Stomach smooth muscle (tissue), 2 donors: Measurements from ENCODE around the gene TTC7B.
A peak's percentile ranks its signal among the peaks of the same experiment; 100 is the strongest.

ENCODE experiments used
- H3K27ac ChIP-seq: one replicate; pipeline ENCODE4 v1.7.0; 2013; ENCODE audit warnings: mild to moderate bottlenecking, low read length, inconsistent platforms
- H3K27me3 ChIP-seq, 2 donors: one replicate each; pipeline ENCODE4 v1.7.0; 2013; ENCODE audit warnings: low read length in 2 of 2; ENCODE audit not compliant: insufficient read depth in 2 of 2, control insufficient read depth in 1 of 2
- H3K36me3 ChIP-seq, 2 donors: one replicate each; pipeline ENCODE4 v1.7.0; 2013; ENCODE audit warnings: low read length in 2 of 2; ENCODE audit not compliant: control insufficient read depth in 2 of 2, insufficient read depth in 2 of 2
- H3K4me1 ChIP-seq: one replicate; pipeline ENCODE4 v1.7.0; 2013; ENCODE audit warnings: low read length; ENCODE audit not compliant: control insufficient read depth, insufficient read depth
- H3K4me3 ChIP-seq, 2 donors: one replicate each; pipeline ENCODE4 v1.7.0; 2013; ENCODE audit warnings: low read length in 2 of 2
- H3K9ac ChIP-seq, 2 donors: one replicate each; pipeline ENCODE4 v1.7.0; 2013; ENCODE audit warnings: low read length in 2 of 2, mild to moderate bottlenecking in 1 of 2
- H3K9me3 ChIP-seq, 2 donors: one replicate each; pipeline ENCODE4 v1.7.0; 2013; ENCODE audit warnings: low read length in 2 of 2; ENCODE audit not compliant: control insufficient read depth in 2 of 2
- donor health status: healthy.
- donor health status: Pancreatic carcinoma.

The TTC7B gene

DNA sequence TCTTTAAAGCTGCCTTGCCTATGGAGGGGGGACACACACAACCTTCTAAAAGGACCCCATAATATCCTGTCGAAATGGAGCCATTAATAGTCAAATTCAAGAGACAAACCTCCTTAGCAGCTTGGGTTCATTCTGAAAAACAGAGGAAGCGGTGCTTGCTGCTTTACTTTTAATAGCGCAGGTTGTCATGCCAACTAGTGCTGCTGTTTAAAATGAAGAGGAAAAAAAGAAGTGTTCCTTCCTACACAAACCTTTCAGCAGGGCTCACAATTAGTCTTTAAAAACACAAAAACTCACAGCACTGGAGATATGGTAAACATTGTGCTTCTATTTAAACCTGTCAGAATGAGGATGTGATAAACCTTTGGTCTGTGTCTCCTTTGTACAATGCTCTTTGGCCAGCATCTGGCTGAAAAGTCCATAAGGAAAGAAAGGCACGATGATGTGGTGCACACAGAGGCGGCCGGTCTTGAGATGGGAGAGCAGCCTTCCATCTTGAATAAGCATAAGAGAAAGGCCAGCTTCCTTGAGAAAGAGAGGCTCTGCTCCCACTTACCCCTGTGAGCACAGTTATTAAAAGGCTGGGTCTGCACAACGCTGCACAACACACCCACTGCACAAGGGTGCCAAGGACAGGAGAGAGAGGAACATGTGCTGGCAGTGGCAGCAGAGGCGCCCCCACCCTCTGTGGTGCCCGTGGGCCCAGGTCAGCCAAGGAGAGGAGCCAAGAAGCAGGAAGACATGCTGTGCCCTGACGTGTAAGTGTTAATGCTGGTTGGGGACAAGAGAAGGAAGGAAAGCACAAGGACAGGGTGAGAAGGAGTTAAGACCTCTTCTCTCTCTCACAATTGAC is 144.6 kb downstream of the TTC7B start:
- Histone ChIP-seq H3K27me3 (no peaks in the 10 kb centered on the region), H3K27ac (peak overlapping the region; percentile 62), H3K36me3 (peaks cover 0 to 7% of the 10 kb centered on the region in 2 donors), H3K9me3 (no peaks in the 10 kb centered on the region), H3K4me3 (no peak overlapping the region), H3K4me1 (peaks cover 25% of the 10 kb centered on the region), H3K9ac (no peak overlapping the region)

DNA sequence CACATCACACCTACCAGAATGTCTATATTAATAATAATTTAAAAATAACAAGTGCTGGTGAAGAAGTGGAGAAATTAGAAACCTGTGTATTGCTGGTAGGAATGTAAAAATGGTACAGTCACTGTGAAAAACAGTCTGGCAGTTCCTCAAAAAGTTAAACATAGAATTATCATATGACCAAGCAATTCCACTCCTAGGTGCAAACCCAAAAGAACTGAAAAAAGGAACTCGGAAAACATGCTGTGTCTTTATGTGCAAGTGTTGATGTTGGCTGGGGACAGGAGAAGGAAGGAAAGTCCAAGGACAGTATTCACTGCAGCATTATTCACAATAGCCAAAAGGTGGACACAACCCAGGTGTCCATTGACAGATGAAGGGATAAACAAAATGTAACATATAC is 146.5 kb downstream of the TTC7B start:
- peaks cover 0 to 7% of the 10 kb centered on the region in 2 donors for H3K36me3 ChIP-seq
- H3K4me1 ChIP-seq, result peaks cover 20% of the 10 kb centered on the region
- no peaks in the 10 kb centered on the region for H3K9me3 ChIP-seq
- H3K27me3 ChIP-seq, result no peaks in the 10 kb centered on the region
- no peak overlapping the region for H3K9ac ChIP-seq
- no peak overlapping the region for H3K4me3 ChIP-seq
- H3K27ac ChIP-seq, result no peak overlapping the region

DNA sequence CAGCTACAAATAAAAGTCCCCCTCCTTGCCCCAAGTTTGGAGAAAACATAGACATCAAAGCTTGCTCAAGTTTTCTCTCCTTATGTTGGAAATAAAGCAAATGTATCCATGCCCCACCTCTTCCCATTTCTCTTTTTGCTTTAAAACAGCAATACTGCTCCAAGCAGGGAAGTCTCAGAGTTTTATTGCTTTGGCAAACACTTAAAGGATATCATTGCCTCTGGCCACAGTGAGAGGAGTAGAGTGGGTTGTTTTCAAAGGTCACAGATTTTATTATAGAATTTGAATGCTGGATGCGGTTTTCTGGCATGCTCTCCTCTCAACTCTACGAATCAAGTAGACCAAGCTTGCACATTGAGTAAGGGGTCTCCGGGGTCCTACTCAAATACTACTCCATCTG is 149.7 kb downstream of the TTC7B start:
- Histone ChIP-seq H3K36me3 (no peaks in the 10 kb centered on the region), H3K27ac (no peak overlapping the region), H3K4me3 (no peak overlapping the region), H3K9me3 (no peaks in the 10 kb centered on the region), H3K27me3 (no peaks in the 10 kb centered on the region), H3K4me1 (peaks cover 29% of the 10 kb centered on the region), H3K9ac (no peak overlapping the region)

DNA sequence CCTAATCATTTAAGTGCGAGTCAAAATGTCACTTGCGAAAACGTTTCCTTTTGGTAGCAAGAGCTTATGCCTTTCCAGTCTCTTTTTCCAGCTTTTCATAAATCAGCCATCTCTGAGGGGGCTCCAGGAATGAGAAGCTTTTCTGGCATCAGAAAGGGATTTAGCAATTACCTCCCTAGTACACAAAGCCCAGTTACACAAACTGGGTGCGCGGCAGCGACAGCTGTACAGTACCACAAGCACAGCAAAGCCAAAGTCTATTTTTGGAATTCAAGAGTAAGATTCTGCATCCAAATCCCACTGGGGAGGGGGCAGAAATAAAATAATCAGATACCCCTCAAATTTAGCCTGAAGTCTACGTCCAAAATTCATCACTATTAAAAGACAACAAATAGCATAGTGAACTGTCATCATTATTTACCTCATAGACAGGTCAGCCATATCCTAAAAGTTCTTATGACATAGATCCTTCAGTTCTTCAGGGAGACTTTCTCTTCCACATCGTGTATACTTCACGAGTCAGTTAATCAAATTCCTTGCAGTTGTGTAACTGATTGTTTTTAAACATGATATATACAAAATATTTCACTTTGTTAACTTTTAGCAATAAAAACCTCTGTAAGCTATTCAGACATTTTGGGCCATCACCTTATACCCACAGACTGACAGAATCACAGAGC is 150.8 kb downstream of the TTC7B start:
- H3K27me3 ChIP-seq, result no peaks in the 10 kb centered on the region
- H3K9me3 ChIP-seq, result no peaks in the 10 kb centered on the region
- peaks cover 30% of the 10 kb centered on the region for H3K4me1 ChIP-seq
- H3K36me3 ChIP-seq, result no peaks in the 10 kb centered on the region
- H3K4me3 ChIP-seq, result no peak overlapping the region
- H3K27ac ChIP-seq, result no peak overlapping the region
- no peak overlapping the region for H3K9ac ChIP-seq

DNA sequence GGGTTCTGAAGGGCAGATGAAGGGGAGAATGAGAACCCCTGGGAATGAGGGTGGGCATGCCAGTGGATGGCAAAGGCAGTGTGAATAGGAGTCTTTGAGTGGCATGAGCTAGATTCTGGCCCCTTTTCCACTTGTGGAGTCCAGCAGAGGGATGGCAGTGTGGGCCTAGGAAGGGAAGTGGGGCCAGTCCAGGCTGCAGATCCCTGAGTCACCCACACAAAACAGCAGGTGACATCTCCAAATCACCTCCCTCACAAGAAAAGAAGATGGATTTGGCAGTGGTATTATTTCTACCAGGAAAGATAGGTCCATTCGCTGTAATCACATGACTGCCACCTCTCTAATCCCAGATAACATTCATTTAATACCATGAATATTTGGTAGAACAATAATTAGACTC is 151.3 kb downstream of the TTC7B start:
- no peak overlapping the region for H3K27ac ChIP-seq
- H3K27me3 ChIP-seq, result no peaks in the 10 kb centered on the region
- no peaks in the 10 kb centered on the region for H3K36me3 ChIP-seq
- H3K9ac ChIP-seq, result no peak overlapping the region
- no peaks in the 10 kb centered on the region for H3K9me3 ChIP-seq
- H3K4me1 ChIP-seq, result peaks cover 32% of the 10 kb centered on the region
- H3K4me3 ChIP-seq, result no peak overlapping the region

DNA sequence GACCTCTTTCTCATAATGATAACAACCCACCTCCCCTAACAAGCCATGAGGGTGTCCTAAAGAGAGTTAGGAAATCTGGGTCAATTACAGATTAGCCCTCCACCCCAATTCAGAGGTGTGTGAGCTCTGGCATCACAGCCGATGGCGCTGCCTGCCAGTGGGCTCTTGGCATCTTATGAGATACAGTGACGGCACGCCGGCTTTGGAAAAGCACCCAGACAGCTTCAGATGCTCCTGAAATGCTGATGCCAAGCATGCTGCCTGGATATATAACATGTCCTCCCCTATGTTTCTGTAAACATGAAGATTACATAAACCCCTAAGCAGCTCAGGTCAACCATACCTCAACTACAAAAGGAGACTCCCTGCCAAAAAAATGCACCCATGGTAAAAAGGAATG is 152.6 kb downstream of the TTC7B start:
- H3K9me3 ChIP-seq, result no peaks in the 10 kb centered on the region
- H3K27me3 ChIP-seq, result no peaks in the 10 kb centered on the region
- H3K36me3 ChIP-seq, result no peaks in the 10 kb centered on the region
- H3K4me3 ChIP-seq, result no peak overlapping the region
- H3K4me1 ChIP-seq, result peaks cover 32% of the 10 kb centered on the region
- no peak overlapping the region for H3K9ac ChIP-seq
- H3K27ac ChIP-seq, result no peak overlapping the region

DNA sequence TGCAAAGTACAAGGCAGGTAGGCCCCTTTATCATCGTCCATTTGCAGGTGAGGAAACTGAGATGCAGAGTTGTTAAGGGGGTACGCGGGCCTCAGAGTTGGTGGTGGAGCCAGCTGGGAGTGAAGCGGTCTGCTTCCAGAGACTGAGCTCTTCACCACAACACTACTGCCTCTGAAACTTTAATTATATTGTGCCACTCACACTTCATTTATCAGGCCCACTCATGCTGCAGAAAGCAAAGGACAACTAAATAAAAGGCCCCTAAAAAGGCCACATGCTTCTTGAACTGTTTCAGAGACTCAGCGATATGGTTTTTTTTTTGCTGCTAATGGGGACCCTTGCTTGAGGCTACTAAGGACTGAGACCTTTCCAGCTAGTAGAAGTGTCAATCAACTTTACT is 153.1 kb downstream of the TTC7B start:
- H3K9ac ChIP-seq, result no peak overlapping the region
- H3K27me3 ChIP-seq, result no peaks in the 10 kb centered on the region
- H3K36me3 ChIP-seq, result no peaks in the 10 kb centered on the region
- no peak overlapping the region for H3K4me3 ChIP-seq
- H3K4me1 ChIP-seq, result peaks cover 32% of the 10 kb centered on the region
- H3K9me3 ChIP-seq, result no peaks in the 10 kb centered on the region
- H3K27ac ChIP-seq, result no peak overlapping the region

DNA sequence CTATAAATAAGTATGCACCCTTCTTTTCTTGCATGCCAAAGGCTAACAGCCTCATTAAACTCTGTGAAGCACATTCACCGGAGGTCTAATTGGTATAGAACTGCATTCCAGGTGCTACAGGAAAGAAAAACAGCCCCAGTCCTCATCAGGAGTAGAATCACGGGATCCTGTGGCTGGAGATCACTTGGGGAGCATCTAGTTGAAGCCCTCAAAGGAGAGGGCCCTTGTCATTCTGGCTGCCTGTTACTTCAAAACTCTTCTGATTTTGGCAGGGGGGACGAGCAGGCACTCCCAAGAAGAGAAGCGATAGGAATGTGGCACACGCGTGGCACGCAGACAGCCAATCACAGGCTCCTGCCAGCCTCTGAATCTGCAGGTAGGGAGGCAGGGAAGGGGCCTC is 154.4 kb downstream of the TTC7B start:
- Histone ChIP-seq H3K27ac (peak overlapping the region; percentile 79), H3K4me1 (peaks cover 35% of the 10 kb centered on the region), H3K27me3 (no peaks in the 10 kb centered on the region), H3K9me3 (no peaks in the 10 kb centered on the region), H3K4me3 (peak overlapping the region in 1 of 2 donors; percentile 68), H3K36me3 (peaks cover 0 to 5% of the 10 kb centered on the region in 2 donors), H3K9ac (no peak overlapping the region)

DNA sequence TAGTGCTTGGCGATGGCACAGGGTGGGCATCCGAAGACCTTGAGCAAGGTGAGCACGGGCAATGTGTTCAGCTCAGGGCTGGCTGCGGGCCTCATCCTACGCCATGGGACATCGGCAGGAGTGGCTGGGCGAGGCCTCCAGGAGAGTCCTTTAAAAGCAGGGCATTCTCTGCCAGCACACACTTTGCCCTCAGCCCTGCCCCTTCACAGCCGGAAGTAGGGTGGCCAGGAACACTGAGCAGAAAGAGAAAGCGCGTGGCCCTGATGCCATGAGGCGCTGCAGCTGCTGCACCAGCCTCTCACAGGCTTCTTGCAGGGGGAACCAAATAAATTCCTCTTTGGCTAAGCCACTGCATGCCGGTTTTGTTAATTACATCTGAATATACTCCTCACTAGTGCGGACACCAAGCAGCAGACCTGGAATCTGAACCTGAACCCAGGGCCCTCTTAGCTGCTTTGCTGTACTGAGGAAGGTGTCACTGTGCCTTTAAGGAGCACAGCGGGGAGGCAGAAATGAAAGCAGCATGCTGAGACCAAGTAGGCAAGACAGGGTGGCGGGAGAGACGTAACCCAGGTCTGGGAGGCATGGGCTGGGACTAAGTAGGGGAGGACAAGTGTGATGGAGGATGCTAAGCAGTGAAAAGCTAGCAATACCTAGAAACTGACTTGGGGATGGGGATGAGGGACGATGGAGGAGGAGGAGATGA is 155.2 kb downstream of the TTC7B start:
- Histone ChIP-seq H3K36me3 (peaks cover 0 to 7% of the 10 kb centered on the region in 2 donors), H3K9me3 (no peaks in the 10 kb centered on the region), H3K9ac (peak overlapping the region in 1 of 2 donors; percentile 47), H3K27me3 (no peaks in the 10 kb centered on the region), H3K4me1 (peaks cover 39% of the 10 kb centered on the region), H3K27ac (peak overlapping the region; percentile 79), H3K4me3 (peak overlapping the region; percentile 20 to 68)

DNA sequence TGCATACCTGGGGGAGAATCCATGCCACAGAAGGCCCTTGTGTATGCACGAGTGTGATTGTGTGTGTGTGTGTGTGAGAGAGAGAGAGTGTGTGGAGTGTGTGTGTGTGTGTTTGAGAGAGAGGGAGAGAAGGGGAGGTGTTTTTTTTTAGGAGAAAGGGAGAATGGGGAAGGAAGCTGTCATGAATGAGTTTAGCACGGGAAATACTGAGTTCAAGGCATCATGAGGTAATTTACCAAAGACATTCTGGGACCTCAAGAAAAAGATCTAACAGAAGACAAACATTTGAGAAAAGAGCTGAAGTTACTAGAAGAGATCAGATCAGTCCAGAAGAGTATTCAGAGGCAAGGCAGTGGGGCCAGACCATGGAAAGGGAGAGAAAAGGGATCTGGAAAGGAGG is 157.1 kb downstream of the TTC7B start:
- Histone ChIP-seq H3K4me3 (no peak overlapping the region), H3K9ac (no peak overlapping the region), H3K9me3 (no peaks in the 10 kb centered on the region), H3K36me3 (peaks cover 0 to 7% of the 10 kb centered on the region in 2 donors), H3K27me3 (no peaks in the 10 kb centered on the region), H3K4me1 (peaks cover 43% of the 10 kb centered on the region), H3K27ac (peak overlapping the region; percentile 76)
